ENCODE results near the gene FABP2.
"Not testable (repeated sequence)": the region's sequence is repeated elsewhere in the genome, so short reads cannot be mapped to it uniquely, and the experiment has no call there.

DNA sequence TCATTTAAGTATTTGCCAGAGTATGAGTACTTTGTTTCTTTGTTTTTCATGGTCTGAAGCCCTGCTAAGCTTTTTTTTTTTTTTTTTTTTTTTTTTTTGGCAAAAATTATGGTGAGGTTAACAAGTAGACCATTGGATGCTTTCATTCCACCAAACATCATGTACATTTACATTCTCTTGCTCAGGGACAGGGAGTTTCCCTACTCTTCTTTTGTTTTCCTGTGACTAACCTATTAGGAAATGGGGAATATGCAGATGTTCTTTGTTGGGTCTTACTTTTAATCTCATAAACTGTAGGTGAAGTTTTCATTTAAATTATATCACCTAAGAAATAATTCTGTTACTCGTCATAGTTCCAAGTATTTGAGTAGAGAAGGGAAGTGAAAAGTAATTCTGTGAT lies 26.2 kb upstream of the FABP2 start:
- TF ChIP-seq, protein P1, sequence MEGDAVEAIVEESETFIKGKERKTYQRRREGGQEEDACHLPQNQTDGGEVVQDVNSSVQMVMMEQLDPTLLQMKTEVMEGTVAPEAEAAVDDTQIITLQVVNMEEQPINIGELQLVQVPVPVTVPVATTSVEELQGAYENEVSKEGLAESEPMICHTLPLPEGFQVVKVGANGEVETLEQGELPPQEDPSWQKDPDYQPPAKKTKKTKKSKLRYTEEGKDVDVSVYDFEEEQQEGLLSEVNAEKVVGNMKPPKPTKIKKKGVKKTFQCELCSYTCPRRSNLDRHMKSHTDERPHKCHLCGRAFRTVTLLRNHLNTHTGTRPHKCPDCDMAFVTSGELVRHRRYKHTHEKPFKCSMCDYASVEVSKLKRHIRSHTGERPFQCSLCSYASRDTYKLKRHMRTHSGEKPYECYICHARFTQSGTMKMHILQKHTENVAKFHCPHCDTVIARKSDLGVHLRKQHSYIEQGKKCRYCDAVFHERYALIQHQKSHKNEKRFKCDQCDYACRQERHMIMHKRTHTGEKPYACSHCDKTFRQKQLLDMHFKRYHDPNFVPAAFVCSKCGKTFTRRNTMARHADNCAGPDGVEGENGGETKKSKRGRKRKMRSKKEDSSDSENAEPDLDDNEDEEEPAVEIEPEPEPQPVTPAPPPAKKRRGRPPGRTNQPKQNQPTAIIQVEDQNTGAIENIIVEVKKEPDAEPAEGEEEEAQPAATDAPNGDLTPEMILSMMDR (IDR thresholded peaks at IDR 0.05) = not testable (repeated sequence)
- not testable (repeated sequence) for TF ChIP-seq POLR2A (IDR thresholded peaks at IDR 0.05)

Measured in thyroid gland (tissue), 4 donors.